Choroid plexus epithelial cell (primary cell): ENCODE results near the gene LRRC59.
A peak's percentile ranks its signal among the peaks of the same experiment; 100 is the strongest.

Source experiments
- DNase-seq: peaks from one replicate; pipeline ENCODE4 v3.0.0-alpha.2; 2010; ENCODE audit warnings: low read depth
- H3K4me3 ChIP-seq: 2 replicates; pipeline ENCODE4 v1.5.1; 2011; ENCODE audit warnings: low read depth, mild to moderate bottlenecking, control low read depth, low read length, moderate library complexity
- CTCF ChIP-seq: conservative IDR thresholded peaks from 2 replicates; pipeline ENCODE4 v1.5.1; 2011; ENCODE audit warnings: low read depth, mild to moderate bottlenecking, control low read depth, inconsistent platforms, low read length, moderate library complexity

LRRC59 gene

GRCh38 chr17:50440172-50440837 is 43.0 kb upstream of the LRRC59 start:
- no peak for DNase-seq
- TF ChIP-seq CTCF, result no peak
- H3K4me3 ChIP-seq, result no peak overlapping the region

GRCh38 chr17:50439008-50439407 is 41.7 kb upstream of the LRRC59 start:
- H3K4me3 ChIP-seq, result no peak overlapping the region
- no peak for DNase-seq
- no peak for TF ChIP-seq CTCF

- DNase-seq, result no peak
- no peak for TF ChIP-seq CTCF
- no peak overlapping the region for H3K4me3 ChIP-seq
These were observed 40.1 kb upstream of the LRRC59 start for GRCh38 chr17:50437409-50437808.

GRCh38 chr17:50432125-50432762 is 34.9 kb upstream of the LRRC59 start:
- DNase-seq, result peak; percentile 4
- TF ChIP-seq CTCF, result no peak
- H3K4me3 ChIP-seq, result no peak overlapping the region

GRCh38 chr17:50430821-50431618 is 33.7 kb upstream of the LRRC59 start:
- no peak overlapping the region for H3K4me3 ChIP-seq
- DNase-seq, result no peak
- no peak for TF ChIP-seq CTCF

GRCh38 chr17:50429793-50430192 is 32.5 kb upstream of the LRRC59 start:
- H3K4me3 ChIP-seq, result no peak overlapping the region
- TF ChIP-seq CTCF, result no peak
- DNase-seq, result no peak
